Breast epithelium (tissue), 4 donors: ENCODE measurements around the gene SLC16A6. TPM values are rescaled to one million over a fixed set of nuclear protein-coding genes. Genes with fewer than 3 reads are reported as not detected.
"Not testable (repeated sequence)": the region's sequence is repeated elsewhere in the genome, so short reads cannot be mapped to it uniquely, and the experiment has no call there.

ENCODE experiments used
- DNase-seq, 2 donors: peaks; one replicate each; pipeline ENCODE4 v3.0.0-alpha.2; 2019; ENCODE audit warnings: low spot score in 2 of 2
- H3K27ac ChIP-seq, 2 donors: fragments of 200-600 bp; sonication (generic) in 1 of 2; one replicate each; pipeline ENCODE4 v1.5.1; 2016 to 2019; ENCODE audit warnings: mild to moderate bottlenecking in 1 of 2
- H3K27me3 ChIP-seq, 2 donors: fragments of 200-600 bp; sonication (generic) in 1 of 2; one replicate each; pipeline versions ENCODE4 v1.5.1 to v1.6.0; 2017 to 2019; ENCODE audit warnings: control low read depth in 1 of 2, mild to moderate bottlenecking in 1 of 2
- H3K36me3 ChIP-seq: fragments of 200-600 bp; one replicate; pipeline ENCODE4 v1.5.1; 2019
- H3K4me1 ChIP-seq, 2 donors: fragments of 200-600 bp; sonication (generic); one replicate each; pipeline ENCODE4 v1.5.1; 2016 to 2019; ENCODE audit warnings: control low read depth in 1 of 2
- H3K4me3 ChIP-seq, 3 donors: fragments of 200-600 bp; sonication (generic); 1 replicate in 2 of 3; 2 replicates in 1 of 3; pipeline ENCODE4 v1.5.1; 2016 to 2019; ENCODE audit warnings: mild to moderate bottlenecking in 3 of 3, moderate library complexity in 2 of 3
- H3K9me3 ChIP-seq, 2 donors: fragments of 200-600 bp; sonication (generic) in 1 of 2; one replicate each; pipeline ENCODE4 v1.5.1; 2016 to 2019; ENCODE audit warnings: control low read depth in 1 of 2
- CTCF ChIP-seq, 3 donors: fragments of 450-650 bp; IDR thresholded peaks; one replicate each; pipeline ENCODE4 v1.5.1; 2016 to 2017; ENCODE audit warnings: antibody characterized with exemption in 3 of 3, mild to moderate bottlenecking in 3 of 3, moderate library complexity in 3 of 3
- POLR2A ChIP-seq: fragments of 450-650 bp; IDR thresholded peaks from one replicate; pipeline ENCODE4 v1.6.1; 2016; ENCODE audit warnings: antibody characterized with exemption, mild to moderate bottlenecking, moderate library complexity
- POLR2AphosphoS5 ChIP-seq, 3 donors: sonication (generic); formaldehyde crosslinking; IDR thresholded peaks; one replicate each; pipeline ENCODE4 v1.6.1; 2017; ENCODE audit warnings: antibody characterized with exemption in 3 of 3
- intact Hi-C: fragments of 100-400 bp; cut with DNase I; formaldehyde crosslinking; loops from one replicate; pipeline ENCODE4 v1.15.1; 2023; ENCODE audit warnings: low total_unique reads
- total RNA-seq, 3 donors: library from RNA; depleted of rRNA; stranded (reverse); fragments of >200 nt; gene quantifications; one replicate each; pipeline ENCODE4 v1.1.0, GENCODE V29; 2016

The SLC16A6 gene
- total RNA-seq, 3 donors from 2014 or later: 0.64 to 4.1 (median 2.3) TPM

DNA sequence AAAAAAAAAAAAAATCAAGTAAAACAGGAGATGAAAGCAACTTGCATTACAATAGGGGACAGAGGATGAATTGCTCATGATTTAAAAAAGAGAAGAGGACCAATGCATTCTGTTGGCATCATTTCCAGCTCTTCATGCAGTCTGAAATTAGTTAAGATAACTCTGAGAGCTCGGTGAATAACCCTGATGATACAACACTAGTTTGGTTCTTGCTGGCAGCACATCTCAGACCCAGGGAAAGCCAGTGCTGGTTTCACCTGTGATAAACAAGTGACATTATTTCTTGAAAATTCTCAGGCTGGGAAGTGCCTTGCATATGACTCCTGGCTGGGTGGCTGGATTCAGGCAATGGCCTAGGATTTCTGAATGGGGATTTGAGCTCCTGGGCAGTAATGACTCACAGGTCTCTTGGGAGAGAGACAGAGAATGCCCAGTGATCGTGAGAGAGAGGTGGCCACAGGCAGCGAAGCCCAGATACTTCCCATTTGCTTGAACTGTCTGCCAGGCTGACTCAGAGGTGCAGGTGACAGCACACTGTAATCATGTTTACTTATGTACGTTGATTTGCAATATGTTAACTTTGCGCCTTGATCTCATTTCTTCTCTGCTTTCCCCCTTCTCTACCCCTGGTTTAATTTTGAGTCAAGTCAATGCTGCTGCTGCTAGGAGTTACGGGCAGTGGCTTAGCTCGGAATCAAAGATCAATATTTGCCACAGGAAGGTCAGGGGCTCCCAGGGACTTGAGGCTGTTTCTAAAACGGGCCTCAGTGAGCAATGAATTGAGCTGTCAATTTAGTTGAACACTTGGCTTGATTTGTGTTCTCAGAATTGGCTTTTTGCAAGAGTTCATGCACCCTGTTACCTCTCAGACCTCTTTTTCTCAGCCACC lies 27.4 kb upstream of the SLC16A6 start:
- intact Hi-C loops: no loop called here
- Histone ChIP-seq H3K4me1 (no peaks in the 10 kb centered on the region), H3K4me3 (no peak overlapping the region), H3K36me3 (no peaks in the 10 kb centered on the region), H3K27ac (peak overlapping the region; percentile 4 to 8), H3K9me3 (no peaks in the 10 kb centered on the region), H3K27me3 (no peaks in the 10 kb centered on the region)
- DNase-seq: no peak
- TF ChIP-seq POLR2AphosphoS5 (IDR thresholded peaks at IDR 0.05) (no peak), CTCF (IDR thresholded peaks at IDR 0.05) (no peak), POLR2A (no peak)

- no peak overlapping the region for H3K27ac ChIP-seq
- H3K4me1 ChIP-seq: no peaks in the 10 kb centered on the region
- H3K4me3 ChIP-seq: no peak overlapping the region
- H3K36me3 ChIP-seq: no peaks in the 10 kb centered on the region
- no peaks in the 10 kb centered on the region for H3K9me3 ChIP-seq
- DNase-seq: no peak
- intact Hi-C loops: no loop called here
- no peaks in the 10 kb centered on the region for H3K27me3 ChIP-seq
- TF ChIP-seq POLR2AphosphoS5 (IDR thresholded peaks at IDR 0.05) (no peak), POLR2A (no peak)
These were observed 26.5 kb upstream of the SLC16A6 start for GRCh38 chr17:68317458-68317857.

DNA sequence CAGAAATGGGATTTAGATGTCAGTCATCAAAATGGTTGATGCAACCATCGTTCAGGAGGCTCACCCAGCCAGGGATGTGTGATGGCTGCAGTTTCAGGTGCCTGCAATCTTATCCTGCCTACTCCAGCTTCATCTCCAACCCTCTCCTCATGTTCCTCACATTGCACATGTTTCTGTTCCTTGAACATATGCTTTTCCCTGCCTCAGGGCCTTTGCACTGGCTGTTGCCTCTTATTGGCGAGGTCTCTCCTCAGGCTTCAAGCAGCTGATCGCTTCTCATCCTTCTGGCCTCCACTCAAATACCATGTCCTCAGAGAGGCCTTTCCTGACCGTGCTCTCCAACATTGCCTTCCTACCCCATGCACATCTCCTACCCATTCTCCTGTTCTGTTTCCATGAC lies 25.0 kb upstream of the SLC16A6 start:
- intact Hi-C loops: no loop called here
- DNase-seq: no peak
- Histone ChIP-seq H3K4me3 (no peak overlapping the region), H3K9me3 (no peaks in the 10 kb centered on the region), H3K4me1 (no peaks in the 10 kb centered on the region), H3K27me3 (no peaks in the 10 kb centered on the region), H3K27ac (no peak overlapping the region), H3K36me3 (no peaks in the 10 kb centered on the region)
- TF ChIP-seq CTCF (IDR thresholded peaks at IDR 0.05) (no peak), POLR2A (no peak), POLR2AphosphoS5 (IDR thresholded peaks at IDR 0.05) (no peak)

GRCh38 chr17:68314916-68315535 lies 24.1 kb upstream of the SLC16A6 start:
- intact Hi-C loops: no loop called here
- H3K27ac ChIP-seq: no peak overlapping the region
- no peak for DNase-seq
- no peaks in the 10 kb centered on the region for H3K4me1 ChIP-seq
- no peaks in the 10 kb centered on the region for H3K27me3 ChIP-seq
- TF ChIP-seq POLR2AphosphoS5 (IDR thresholded peaks at IDR 0.05): no peak
- no peak for TF ChIP-seq POLR2A
- no peak for TF ChIP-seq CTCF (IDR thresholded peaks at IDR 0.05)
- no peak overlapping the region for H3K4me3 ChIP-seq
- no peaks in the 10 kb centered on the region for H3K36me3 ChIP-seq
- H3K9me3 ChIP-seq: no peaks in the 10 kb centered on the region

DNA sequence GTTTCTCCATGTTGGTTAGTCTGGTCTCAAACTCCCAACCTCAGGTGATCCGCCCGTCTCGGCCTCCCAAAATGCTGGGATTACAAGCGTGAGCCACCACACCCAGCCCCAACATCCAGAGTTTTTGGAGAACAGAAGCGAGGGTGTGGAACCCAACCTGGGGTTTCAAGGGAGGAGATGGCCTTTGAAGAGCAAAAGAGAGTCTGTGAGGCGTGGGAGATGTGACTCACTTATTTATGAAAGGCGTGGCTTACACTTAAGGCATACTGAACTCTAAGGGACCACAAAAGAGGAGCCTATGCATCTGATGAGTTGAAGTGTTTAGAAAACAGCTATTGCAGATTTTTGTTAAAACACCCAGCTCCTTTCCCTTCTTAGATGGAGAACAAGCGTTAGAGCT lies 19.2 kb upstream of the SLC16A6 start:
- Histone ChIP-seq H3K27me3 (no peaks in the 10 kb centered on the region), H3K4me3 (no peak overlapping the region), H3K36me3 (no peaks in the 10 kb centered on the region), H3K27ac (no peak overlapping the region), H3K4me1 (no peaks in the 10 kb centered on the region), H3K9me3 (no peaks in the 10 kb centered on the region)
- TF ChIP-seq CTCF (IDR thresholded peaks at IDR 0.05) (no peak), POLR2AphosphoS5 (IDR thresholded peaks at IDR 0.05) (no peak), POLR2A (no peak)
- intact Hi-C loops: no loop called here
- DNase-seq: no peak

GRCh38 chr17:68309066-68309670 lies 18.2 kb upstream of the SLC16A6 start:
- H3K4me3 ChIP-seq, H3K9me3 ChIP-seq, H3K27ac ChIP-seq, H3K36me3 ChIP-seq, DNase-seq, intact Hi-C loops, H3K4me1 ChIP-seq, H3K27me3 ChIP-seq: not testable (repeated sequence)

- H3K27ac ChIP-seq, H3K27me3 ChIP-seq, H3K36me3 ChIP-seq, H3K4me3 ChIP-seq, intact Hi-C loops, DNase-seq, H3K9me3 ChIP-seq, H3K4me1 ChIP-seq: not testable (repeated sequence)
These were observed 17.6 kb upstream of the SLC16A6 start for GRCh38 chr17:68308486-68308885.
